HT1080 (cell line): ENCODE results near the gene IFT88. TPM values are rescaled to one million over a fixed set of nuclear protein-coding genes. Genes with fewer than 3 reads are reported as not detected.

Experiments
- DNase-seq: peaks from one replicate; pipeline ENCODE4 v3.0.0-alpha.2; 2015; ENCODE audit warnings: low read depth
- total RNA-seq: library from RNA; depleted of rRNA; stranded (reverse); fragments of >200 nt; shearing (Covaris generic); gene quantifications from 2 replicates; pipeline ENCODE4 v1.2.3, GENCODE V29; 2014

The IFT88 gene
- total RNA-seq, 1 experiment from 2014 or later, result 8.0 TPM

- peak; percentile 72 for DNase-seq
These were observed 1.7 kb upstream of the IFT88 start for GRCh38 chr13:20565115-20565736.

GRCh38 chr13:20566468-20566897, 474 bp upstream of the IFT88 start:
- DNase-seq, result peak; percentile 61

GRCh38 chr13:20567881-20568528, 1.0 kb downstream of the IFT88 start:
- DNase-seq, result no peak

GRCh38 chr13:20570517-20570916, 3.6 kb downstream of the IFT88 start:
- no peak for DNase-seq

- no peak for DNase-seq
These were observed 4.7 kb downstream of the IFT88 start for GRCh38 chr13:20571676-20572075.

GRCh38 chr13:20573186-20573585, 6.2 kb downstream of the IFT88 start:
- no peak for DNase-seq

GRCh38 chr13:20573636-20574035, 6.7 kb downstream of the IFT88 start:
- DNase-seq, result no peak

- DNase-seq, result no peak
These were observed 12.2 kb downstream of the IFT88 start for GRCh38 chr13:20579191-20579590.

GRCh38 chr13:20580257-20580656, 13.3 kb downstream of the IFT88 start:
- DNase-seq, result no peak

- DNase-seq, result no peak
These were observed 15.1 kb downstream of the IFT88 start for GRCh38 chr13:20582026-20582425.

- no peak for DNase-seq
These were observed 16.9 kb downstream of the IFT88 start for GRCh38 chr13:20583803-20584293.

GRCh38 chr13:20585371-20585770, 18.4 kb downstream of the IFT88 start:
- DNase-seq, result no peak

- no peak for DNase-seq
These were observed 21.7 kb downstream of the IFT88 start for GRCh38 chr13:20588529-20589110.

- DNase-seq, result no peak
These were observed 23.6 kb downstream of the IFT88 start for GRCh38 chr13:20590561-20590960.

- no peak for DNase-seq
These were observed 25.6 kb downstream of the IFT88 start for GRCh38 chr13:20592606-20593005.

- DNase-seq, result no peak
These were observed 27.3 kb downstream of the IFT88 start for GRCh38 chr13:20594280-20594679.

- DNase-seq, result no peak
These were observed 40.1 kb downstream of the IFT88 start for GRCh38 chr13:20607015-20607414.

GRCh38 chr13:20608438-20609020, 41.6 kb downstream of the IFT88 start:
- no peak for DNase-seq

GRCh38 chr13:20609145-20609544, 42.2 kb downstream of the IFT88 start:
- peak; percentile 22 for DNase-seq

- DNase-seq, result no peak
These were observed 43.0 kb downstream of the IFT88 start for GRCh38 chr13:20610006-20610405.

- DNase-seq, result peak; percentile 89
These were observed 49.3 kb downstream of the IFT88 start for GRCh38 chr13:20616059-20616797.

GRCh38 chr13:20623000-20623399, 56.0 kb downstream of the IFT88 start:
- no peak for DNase-seq
